HG02981 (cell line): ENCODE results near the gene SAMD11.
"Not testable (repeated sequence)": the region's sequence is repeated elsewhere in the genome, so short reads cannot be mapped to it uniquely, and the experiment has no call there.

ENCODE experiments used
- ATAC-seq: cut with Tn5 transposase; IDR thresholded peaks from one replicate; pipeline ENCODE4 v1.9.1; 2021; ENCODE audit warnings: mild to moderate bottlenecking, moderate library complexity; ENCODE audit not compliant: unreplicated experiment

SAMD11 gene, protein sequence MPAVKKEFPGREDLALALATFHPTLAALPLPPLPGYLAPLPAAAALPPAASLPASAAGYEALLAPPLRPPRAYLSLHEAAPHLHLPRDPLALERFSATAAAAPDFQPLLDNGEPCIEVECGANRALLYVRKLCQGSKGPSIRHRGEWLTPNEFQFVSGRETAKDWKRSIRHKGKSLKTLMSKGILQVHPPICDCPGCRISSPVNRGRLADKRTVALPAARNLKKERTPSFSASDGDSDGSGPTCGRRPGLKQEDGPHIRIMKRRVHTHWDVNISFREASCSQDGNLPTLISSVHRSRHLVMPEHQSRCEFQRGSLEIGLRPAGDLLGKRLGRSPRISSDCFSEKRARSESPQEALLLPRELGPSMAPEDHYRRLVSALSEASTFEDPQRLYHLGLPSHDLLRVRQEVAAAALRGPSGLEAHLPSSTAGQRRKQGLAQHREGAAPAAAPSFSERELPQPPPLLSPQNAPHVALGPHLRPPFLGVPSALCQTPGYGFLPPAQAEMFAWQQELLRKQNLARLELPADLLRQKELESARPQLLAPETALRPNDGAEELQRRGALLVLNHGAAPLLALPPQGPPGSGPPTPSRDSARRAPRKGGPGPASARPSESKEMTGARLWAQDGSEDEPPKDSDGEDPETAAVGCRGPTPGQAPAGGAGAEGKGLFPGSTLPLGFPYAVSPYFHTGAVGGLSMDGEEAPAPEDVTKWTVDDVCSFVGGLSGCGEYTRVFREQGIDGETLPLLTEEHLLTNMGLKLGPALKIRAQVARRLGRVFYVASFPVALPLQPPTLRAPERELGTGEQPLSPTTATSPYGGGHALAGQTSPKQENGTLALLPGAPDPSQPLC

DNA sequence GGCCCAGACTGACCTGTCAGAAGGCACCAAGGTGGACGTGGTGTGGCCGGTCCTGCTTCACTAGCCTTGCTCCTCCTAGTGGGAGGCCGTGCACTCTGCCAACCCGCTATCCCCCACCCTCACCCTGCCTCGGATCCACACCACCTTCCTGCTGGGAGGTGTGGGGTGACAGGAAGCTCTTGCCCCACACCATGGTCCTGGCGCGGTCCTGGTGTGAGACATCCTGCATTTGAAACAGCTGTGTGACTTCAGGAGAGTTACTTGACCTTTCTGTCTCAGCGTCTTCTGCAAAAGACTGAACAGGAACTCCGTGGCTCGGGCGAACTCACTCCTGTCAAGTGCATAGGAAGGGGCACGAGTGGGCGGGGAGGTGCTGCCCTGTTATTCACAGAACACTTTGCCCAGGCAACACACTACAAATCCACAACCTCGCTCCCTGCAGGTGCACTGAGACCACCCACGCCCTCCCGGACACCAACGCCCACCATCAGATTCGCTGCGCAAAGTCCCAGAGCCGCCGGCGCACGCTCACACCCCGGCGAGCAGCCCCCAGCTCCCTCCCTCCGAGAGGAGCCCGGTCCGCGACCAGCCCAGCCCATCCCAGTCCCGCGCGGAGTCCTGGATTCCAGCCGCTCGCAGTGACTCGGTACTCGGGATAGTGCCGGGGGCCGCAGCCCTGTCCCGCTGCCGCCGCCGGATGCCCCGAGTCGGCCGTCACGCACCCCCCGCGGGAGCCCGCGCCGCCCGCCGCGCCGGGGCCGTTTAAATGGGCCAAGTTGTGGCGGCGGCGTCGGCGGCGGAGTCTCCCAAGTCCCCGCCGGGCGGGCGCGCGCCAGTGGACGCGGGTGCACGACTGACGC lies at the start of gene SAMD11:
TSS of gene SAMD11 (plus strand) at position 793 of the 860 bp plus-strand sequence. CDS start 509 bp downstream, outside the sequence.
- ATAC-seq = no peak

DNA sequence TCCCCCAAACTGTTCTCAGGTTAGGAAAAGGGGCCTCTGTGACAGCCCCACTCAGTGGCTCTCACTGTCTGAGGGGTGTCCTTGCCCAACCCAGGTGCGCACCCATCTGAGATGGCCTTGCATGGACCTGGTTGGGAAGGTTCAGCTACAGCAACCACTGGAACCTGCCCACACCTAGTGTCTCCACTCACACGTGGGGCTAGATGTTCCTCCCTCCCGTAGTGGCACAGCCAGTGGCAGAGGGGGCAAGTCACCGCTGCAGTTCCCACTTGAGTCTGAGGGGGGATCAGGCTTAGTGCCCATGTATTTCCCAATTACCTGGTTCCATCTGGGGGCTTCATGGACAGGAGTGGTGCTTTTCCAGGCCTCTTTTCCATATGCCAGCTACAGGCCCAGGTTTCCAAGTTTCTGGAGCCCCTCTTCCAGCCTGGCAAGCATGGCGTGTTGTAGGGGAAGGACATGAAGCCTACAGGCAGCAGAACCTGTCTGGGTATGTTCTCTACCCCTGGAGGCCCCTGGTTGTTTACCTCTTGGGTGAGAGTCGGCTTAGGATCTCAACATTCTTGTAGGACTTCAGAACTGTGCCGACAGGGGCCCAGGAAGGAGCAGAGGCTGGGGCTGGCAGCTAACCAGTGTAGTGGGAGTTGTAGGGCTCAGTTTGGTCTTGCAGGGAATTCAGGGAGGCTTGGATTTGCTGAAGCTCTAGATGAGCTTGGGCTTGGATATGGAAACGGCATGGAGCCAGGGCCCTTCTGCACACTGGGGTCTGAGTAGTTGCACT lies 47.1 kb upstream of the SAMD11 start:
- ATAC-seq = not testable (repeated sequence)

DNA sequence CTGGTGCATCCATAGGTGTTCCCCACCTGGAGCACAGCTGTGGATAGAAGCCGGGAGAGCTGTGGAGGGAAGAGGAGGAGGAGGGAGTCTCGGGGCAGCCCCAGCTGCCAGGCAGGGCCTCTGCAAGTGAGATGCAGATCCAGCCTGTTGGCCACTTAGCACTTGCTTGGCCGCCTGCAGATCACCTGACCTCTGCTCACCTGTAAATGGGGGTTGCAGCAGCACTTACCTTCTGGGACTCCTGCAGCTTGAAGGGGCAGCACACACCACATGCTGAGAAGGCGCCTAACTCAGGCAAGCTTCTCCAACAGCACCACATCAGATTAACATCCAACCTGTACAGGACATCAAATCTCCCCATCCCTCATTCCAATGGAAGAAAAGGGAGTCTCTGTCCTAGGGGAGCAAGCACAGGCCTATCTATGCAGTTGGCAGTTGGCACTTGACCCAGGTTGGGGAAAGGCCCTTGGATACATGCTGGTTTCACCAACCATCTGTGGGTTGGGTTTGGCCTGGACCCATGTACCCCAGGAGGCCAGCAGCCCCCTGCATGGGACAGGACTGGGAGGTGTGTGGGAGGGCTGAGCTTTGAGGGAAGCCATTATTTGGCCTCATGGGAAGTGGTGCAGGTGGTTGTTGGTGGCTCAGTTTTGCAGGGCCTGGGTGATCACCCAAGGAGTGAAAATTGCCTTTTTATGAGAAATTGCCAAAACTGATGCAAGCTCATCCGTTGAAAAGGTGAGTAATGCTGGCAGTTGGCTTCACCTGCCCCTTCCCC lies 46.3 kb upstream of the SAMD11 start:
- not testable (repeated sequence) for ATAC-seq

DNA sequence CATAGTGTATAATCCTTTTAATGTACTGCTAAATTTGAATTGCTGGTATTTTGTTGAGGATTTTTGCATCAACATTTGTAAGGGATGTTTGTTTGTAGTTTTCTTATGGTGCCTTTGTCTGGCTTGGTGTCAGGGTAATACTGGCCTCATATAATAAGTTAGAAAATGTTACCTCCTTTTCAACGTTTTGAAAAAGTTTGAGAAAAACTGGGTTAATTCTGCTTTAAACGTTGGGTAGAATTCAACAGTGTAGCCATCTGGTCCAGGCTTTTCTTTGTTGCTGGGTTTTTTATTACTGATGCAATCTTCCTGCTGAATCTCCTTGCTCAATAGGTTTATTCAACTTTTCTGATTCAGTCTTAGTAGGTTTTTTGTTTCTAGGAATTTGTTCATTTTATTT lies 43.2 kb upstream of the SAMD11 start:
- ATAC-seq = not testable (repeated sequence)

DNA sequence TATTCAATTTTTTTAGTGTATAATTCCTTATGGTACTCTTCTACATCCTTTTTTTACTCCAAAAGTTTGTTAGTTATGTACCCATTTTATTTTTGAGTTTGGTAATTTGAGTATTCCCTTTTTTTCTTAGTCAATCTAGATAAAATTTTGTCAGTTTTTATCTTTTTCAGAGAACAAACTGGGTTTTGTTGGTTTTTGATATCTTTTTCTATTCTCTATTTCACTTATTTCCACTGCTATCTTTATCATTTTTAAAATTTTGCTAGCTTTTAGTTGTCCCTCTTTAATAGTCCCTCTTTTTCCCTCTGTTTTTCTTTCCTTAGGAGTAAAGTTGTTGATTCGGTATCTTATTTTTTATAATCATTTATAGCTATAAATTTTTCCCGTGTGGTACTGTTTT lies 42.8 kb upstream of the SAMD11 start:
- not testable (repeated sequence) for ATAC-seq

DNA sequence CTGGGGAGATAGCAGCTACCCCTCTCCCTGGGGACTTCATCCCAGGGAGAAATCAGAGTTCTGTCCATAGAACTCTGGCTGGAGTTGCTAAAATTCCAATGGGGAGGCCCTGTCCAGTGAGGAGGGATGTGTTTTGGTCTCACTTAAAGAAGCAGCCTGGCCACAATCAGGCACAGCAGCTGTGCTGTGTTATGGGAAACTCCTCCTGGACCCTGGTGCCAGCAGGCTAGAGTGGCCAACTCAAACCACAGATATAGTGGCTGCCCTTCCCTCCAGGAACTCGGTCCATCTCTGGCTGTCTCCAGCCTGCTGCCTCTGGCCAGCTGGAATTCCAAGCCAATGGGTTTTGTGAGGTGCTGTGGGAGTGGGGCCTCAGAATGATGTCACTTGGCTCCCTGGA lies 37.4 kb upstream of the SAMD11 start:
- no peak for ATAC-seq

DNA sequence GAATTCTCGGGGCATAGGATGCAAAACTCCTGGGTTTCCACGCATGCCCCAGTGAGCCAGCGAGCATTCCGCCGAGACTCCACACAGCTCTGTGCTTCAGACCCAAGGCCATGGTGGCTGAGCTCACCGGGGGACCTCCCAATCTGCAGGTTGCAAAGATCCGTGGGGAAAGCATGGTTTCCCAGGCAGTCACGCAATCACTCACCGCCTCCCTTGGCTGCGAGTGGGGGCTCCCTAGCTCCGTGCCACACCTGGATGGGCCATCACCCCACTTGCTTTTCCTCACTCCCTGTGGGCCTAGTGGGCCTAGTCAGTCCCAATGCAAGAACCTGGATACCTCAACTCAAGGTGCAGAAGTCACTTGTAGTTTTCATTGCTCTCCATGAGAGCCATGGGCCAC lies 37.0 kb upstream of the SAMD11 start:
- ATAC-seq = no peak

DNA sequence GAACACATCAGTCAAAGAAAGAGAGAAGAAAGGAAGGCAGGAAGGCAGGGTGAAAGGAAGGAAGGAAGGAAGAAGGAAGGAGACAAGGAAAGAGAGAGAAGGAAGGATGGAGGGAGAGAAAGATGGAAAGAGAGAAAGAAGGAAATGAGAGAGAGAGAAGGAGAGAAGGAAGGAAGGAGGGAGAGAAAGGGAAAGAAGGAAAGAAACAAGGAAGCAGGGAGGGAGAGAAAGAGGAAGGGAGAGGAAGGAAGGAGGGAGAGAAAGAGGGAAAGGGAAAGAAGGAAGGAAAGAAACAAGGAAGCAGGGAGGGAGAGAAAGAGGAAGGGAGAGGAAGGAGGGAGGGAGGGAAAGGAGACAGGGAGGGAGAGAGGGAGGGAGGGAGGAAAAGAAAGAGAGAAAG lies 35.4 kb upstream of the SAMD11 start:
- ATAC-seq = no peak

DNA sequence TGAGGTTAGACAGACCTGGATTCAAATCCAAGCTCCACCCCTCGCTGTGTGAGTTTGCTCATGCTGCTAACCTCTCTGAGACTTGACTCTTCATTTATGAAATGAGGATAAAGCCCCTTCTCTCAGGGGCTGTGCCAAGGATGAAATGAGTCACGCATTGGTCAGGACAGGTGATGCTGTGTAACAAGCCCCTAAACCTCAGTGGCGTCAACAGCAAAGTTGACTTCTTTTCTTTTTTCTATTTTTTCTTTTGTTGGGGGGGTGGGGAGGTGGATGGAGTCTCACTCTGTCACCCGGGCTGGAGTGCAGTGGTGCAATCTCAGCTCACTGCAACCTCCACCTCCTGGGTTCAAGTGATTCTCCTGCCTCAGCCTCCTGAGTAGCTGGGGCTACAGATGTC lies 33.9 kb upstream of the SAMD11 start:
- ATAC-seq = not testable (repeated sequence)

DNA sequence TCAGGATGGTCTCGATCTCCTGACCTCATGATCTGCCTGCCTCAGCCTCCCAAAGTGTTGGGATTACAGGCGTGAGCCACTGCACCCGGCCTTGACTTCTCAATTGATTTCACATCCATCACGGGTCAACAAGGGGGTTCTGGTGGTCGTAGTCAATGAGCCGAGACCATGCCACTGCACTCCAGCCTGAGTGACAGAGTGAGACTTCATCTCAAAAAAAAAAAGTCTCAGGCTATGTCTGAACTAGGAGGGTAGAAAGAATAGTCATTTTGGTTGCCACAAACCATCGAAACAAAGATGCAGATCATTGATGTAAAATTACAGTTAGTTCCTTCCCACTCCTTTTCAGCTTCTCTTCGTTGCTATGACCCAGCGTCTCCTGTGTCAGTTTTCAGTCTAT lies 33.5 kb upstream of the SAMD11 start:
- ATAC-seq = not testable (repeated sequence)

DNA sequence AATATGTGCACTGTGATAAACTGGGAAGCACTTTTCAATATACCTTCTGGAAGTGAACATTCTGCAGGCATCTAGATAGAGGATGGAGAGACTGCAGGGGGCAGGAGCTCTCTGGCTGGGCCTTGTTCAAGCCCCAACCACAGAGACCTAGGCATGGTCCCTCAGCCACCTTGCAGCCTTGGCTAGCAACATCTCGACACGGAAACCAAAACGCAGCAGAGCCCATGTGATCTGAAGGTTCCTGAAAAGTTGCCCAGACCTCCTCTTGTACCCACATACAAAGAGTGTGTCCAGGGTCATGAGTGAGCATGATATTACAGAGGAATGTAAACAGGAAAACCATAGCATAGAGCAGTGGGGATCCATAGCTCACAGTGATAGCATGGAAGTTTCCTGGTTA lies 33.1 kb upstream of the SAMD11 start:
- no peak for ATAC-seq

DNA sequence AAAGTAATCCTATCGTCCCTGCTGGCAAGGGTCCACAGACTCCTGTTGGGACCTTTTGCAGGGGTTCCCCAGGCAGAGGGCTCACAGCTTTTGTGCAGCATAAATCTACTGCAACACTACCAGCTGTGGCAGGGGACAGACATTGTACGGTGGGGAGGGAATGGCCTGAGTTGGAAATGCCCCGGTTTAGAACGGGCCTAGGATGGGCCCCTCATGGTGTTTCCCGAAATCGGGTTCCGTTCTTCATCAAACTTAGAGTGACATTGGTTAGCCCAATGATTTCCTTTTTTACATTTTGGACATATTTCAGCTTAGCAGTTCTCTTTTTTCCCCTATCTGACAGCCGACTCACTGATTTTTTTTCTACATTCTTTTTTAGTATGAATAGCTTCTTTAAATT lies 26.5 kb upstream of the SAMD11 start:
- no peak for ATAC-seq

DNA sequence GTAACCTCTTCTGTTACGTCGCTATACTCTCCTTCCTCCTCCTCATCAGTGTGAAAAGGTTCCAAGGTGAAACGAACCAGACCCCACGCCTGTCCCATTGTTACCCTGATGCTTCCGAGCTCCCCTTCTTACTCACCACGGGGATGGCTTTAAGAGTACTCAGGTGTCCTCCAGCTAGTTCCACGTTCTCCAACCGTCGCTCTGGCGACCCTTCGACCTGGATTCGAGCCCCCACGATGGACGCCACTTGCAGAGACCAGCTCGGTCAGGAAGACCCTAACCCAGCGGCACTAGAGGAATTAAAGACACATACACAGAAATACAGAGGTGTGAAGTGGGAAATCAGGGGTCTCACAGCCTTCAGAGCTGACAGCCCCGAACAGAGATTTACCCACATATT lies 25.8 kb upstream of the SAMD11 start:
- ATAC-seq = not testable (repeated sequence)

DNA sequence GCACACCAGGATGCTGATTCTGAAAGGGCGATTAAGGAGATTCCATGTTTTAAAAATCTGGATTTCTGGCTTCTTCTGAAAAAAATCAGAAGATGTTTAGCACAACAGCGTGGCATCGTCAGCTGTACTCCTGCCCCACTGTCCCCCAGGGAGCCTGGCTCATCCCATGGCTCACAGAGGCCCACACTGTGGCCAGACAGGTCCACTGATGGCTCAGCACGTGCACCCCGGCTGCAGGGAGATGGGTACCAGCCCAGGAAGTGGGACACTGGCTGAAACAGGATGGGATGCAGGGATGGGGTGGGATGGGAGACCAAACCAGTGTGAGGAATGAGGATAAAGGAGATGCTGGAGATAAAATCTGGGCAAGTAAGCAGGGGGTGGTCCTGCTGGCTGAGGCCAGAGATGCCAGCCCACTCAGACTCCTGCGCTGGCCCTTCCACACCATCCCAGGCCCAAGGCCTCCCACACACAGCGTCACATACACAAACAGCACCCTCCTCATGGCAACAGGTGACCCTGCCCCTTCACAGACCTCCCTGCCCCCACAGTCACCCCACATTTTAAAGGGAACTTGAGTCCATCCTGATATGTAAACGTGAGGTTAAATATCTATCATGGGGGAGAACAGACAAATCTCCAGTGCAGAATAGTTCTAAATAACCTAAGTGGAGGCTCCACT lies 23.9 kb upstream of the SAMD11 start:
- no peak for ATAC-seq

DNA sequence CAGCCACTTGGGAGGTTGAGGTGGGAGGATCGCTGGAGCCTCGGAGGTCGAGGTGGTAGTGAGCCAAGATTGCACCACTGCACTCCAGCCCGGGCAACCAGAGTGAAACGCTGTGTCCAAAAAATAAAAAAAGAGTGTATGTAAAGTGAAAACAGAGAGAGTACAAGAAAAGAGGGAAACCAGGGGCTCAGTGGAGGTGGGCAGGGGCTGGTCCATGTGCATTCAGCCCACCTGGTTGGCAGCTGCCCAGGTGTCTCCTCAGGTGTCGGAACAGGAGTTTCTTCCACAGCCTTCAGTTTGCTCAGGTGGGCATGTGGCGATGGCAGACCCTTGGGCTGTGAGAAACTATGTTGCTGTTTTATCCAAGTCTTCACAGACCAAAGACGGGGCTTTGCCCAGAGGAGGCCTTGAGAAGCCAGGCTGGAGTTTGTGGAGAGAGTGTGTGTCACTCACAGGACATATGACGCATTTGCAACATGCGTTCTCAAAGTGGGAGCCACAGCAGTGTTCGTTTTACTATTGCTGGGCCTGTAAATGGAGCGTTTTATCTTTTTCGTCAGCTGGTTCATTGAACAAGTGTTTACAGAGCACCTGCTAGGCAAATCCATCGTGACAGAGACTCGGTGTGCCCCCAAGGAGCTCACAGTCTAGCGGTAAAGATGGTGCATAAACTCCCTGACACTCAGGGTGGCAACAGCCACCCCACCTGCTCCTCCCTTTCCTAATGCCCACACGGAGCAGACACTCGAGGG lies 22.4 kb upstream of the SAMD11 start:
- ATAC-seq = no peak

DNA sequence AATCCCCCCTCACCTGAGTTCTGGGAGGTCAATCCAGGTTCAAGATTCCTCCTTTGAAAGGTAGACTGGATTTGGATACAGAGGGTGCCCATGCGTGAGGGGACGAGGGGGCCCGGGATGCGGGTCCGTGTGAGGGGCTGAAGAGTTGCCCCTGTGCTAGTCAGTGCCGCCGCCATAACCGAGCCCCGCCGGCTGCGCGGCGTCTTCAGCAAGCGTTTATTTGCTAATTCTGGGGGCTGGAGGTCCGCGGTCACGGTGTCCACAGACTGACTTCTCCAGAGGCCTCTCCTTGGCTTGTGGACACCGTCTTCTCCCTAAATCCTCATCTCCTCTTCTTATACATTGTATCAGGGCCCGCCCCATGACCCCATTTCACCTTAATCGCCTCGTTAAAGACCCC lies 20.9 kb upstream of the SAMD11 start:
- ATAC-seq = no peak

DNA sequence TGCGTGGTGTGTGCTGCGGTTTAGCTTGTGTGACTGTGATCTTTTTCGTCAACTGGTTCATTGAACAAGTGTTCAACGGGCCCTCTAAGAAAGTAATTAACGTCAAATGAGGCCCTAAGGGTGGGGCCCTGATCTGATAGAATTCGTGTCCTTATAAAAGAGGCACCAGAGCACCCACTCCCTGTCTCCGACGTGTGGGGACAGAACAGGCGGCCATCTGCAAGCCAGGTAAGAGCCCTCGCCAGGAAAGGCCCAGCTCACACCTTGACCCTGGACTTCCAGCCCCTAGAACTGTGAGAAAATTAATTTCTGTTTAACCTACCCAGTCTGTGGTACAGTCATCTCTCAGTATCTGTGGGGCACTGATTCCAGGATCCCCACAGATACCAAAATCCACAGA lies 20.4 kb upstream of the SAMD11 start:
- ATAC-seq = no peak

DNA sequence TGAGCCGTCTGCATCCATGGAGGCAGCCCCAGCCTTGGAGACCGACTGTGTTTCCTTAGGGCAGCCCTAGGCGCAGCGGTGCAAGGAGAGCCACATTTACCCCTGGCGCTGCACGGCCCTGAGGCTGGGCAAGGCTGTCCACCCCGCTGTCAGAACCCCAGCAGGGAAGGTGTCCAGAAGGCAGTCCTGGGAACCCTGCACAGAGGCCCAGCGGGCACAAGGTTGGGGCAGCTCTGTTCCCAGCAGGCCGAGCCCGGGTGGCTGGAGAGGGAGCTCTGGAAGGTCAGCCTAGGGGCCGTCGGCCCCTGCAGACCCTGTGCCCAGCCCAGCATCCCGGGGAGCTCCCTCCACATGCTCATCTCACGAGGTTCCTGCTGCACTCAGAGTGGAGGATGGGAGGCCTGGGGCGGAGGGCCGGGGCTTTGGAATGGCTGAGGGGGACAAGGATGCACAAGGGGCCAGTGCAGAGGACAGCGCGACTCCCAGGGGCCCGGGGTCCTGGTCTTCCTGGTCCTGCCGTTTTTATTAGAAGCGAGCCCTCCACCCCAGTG lies 19.9 kb upstream of the SAMD11 start:
- no peak for ATAC-seq
